ENCODE data around the gene NKAIN1. TPM values are rescaled to one million over a fixed set of nuclear protein-coding genes. Genes with fewer than 3 reads are reported as not detected.
"Not testable (repeated sequence)": the region's sequence is repeated elsewhere in the genome, so short reads cannot be mapped to it uniquely, and the experiment has no call there.

NKAIN1 gene
- total and polyA plus RNA-seq, 11 donors, result 0.14 to 0.31 (median 0.21) TPM; not detected in 8

GRCh38 chr1:31143455-31143854 is 96.2 kb downstream of the NKAIN1 start:
- intact Hi-C loops (cut with DNase I), result no loop called here
- Histone ChIP-seq H3K4me3 (no peak overlapping the region), H3K27ac (no peak overlapping the region), H3K36me3 (no peaks in the 10 kb centered on the region), H3K9me3 (no peaks in the 10 kb centered on the region), H3K4me1 (peaks cover 0 to 5% (median 0%) of the 10 kb centered on the region in 12 donors), H3K27me3 (no peaks in the 10 kb centered on the region)
- ATAC-seq (no peak), DNase-seq (no peak)
- TF ChIP-seq CTCF (IDR thresholded peaks at IDR 0.05) (no peak), POLR2A (IDR thresholded peaks at IDR 0.05) (no peak)
- 85 to 96% (median 91%) methylated on average over 4 of the region's 4 CpGs for WGBS, 4 donors

DNA sequence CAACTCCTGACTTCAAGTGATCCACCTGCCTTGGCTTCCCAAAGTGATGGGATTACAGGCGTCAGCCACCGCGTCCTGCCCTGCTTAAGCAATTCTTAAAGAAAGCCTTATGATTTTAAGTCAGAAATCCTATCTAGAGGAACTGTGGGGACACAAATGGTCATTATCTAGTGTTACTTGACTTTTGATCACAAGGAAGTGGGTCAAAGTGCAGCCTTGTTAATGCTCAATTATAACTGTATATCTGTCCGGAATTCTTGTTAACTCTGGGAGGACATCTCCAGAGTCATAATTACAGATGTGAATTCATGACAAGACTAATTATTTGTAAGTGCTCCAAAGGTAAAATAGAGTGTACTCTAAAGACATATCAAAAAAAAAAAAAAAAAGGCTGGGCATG is 97.3 kb downstream of the NKAIN1 start:
- ATAC-seq, result no peak
- no peaks in the 10 kb centered on the region for H3K27me3 ChIP-seq
- H3K27ac ChIP-seq, result no peak overlapping the region
- H3K4me3 ChIP-seq, result no peak overlapping the region
- intact Hi-C loops (cut with DNase I), result no loop called here
- 87 to 99% (median 96%) methylated on average over 4 of the region's 4 CpGs for WGBS, 4 donors
- no peak for DNase-seq
- H3K36me3 ChIP-seq, result no peaks in the 10 kb centered on the region
- H3K4me1 ChIP-seq, result peaks cover 0 to 5% (median 0%) of the 10 kb centered on the region in 12 donors
- TF ChIP-seq POLR2A (IDR thresholded peaks at IDR 0.05) (no peak), CTCF (IDR thresholded peaks at IDR 0.05) (no peak)
- no peaks in the 10 kb centered on the region for H3K9me3 ChIP-seq

DNA sequence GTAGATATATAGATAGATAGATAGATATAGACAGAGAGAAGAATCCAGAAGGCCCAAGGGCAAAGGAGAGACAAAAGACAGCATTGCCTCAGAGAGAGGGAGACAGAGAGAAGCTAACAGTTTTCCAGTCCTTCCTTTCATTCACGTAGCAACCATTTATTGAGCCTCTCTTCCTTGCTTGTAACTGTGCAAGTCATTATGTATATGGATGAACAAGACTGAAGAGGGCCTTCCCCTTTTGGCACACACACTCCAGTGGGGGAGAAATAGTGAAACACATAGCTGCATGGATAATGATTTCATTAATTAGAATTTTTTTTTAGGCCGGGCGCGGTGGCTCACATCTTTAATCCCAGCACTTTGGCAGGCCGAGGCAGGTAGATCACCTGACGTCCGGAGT is 99.4 kb downstream of the NKAIN1 start:
- WGBS, 4 donors, result 89 to 94% (median 90%) methylated on average over 7 of the region's 7 CpGs
- no peak overlapping the region for H3K4me3 ChIP-seq
- no peaks in the 10 kb centered on the region for H3K27me3 ChIP-seq
- H3K4me1 ChIP-seq, result no peaks in the 10 kb centered on the region
- TF ChIP-seq POLR2A (IDR thresholded peaks at IDR 0.05) (no peak), CTCF (IDR thresholded peaks at IDR 0.05) (no peak)
- intact Hi-C loops (cut with DNase I), result no loop called here
- no peak for DNase-seq
- no peaks in the 10 kb centered on the region for H3K36me3 ChIP-seq
- H3K27ac ChIP-seq, result no peak overlapping the region
- ATAC-seq, result no peak
- peaks cover 0 to 9% (median 0%) of the 10 kb centered on the region in 12 donors for H3K9me3 ChIP-seq

DNA sequence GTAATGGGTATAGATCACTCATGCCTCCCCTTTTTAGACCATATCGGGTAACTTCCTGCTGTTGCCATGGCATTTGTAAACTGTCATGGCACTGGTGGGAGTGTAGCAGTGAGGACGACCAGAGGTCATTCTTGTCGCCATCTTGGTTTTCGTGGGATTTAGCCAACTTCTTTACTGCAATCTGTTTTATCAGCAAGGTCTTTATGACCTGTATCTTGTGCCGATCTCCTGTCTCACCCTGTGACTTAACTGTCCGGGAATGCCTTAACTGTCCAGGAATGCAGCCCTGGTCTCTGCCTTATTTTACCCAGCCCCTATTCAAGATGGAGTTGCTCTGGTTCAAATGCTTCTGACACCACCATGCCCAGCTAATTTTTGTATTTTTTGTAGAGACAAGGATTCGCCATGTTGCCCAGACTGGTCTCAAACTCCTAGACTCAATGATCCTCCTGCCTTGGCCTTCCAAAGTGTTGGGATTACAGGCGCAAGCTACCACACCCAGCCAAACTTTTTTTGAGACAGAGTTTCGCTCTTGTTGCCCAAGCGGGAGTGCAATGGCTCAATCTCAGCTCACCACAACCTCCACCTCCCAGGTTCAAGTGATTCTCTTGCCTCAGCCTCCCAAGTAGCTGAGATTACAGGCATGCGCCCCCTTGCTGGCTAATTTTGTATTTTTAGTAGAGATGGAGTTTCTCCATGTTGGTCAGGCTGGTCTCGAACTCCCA is 100.7 kb downstream of the NKAIN1 start:
- H3K4me3 ChIP-seq; H3K27ac ChIP-seq; ATAC-seq; H3K9me3 ChIP-seq; H3K27me3 ChIP-seq; DNase-seq; intact Hi-C loops (cut with DNase I); H3K4me1 ChIP-seq; H3K36me3 ChIP-seq: not testable (repeated sequence)
- WGBS, 4 donors, result 91 to 92% (median 91%) methylated on average over 12 of the region's 12 CpGs

DNA sequence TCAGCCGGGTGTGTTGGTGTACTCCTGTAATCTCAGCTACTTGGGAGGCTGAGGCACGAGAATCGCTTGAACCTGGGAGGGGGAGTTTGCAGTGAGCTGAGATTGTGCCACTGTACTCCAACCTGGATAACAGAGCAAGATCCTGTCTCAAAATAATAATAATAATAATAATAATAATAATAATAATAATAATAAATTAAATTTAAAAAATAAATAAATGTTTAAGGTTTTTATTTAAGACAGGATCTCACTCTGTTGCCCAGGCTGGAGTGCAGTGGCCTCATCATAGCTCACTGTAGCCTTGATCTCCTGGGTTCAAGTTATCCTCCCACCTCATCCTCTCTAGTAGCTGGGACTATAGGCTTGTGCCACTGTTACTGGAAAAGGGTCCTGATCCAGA is 101.8 kb downstream of the NKAIN1 start:
- H3K36me3 ChIP-seq; H3K4me1 ChIP-seq; intact Hi-C loops (cut with DNase I); H3K27me3 ChIP-seq; DNase-seq; H3K4me3 ChIP-seq; H3K9me3 ChIP-seq; ATAC-seq; H3K27ac ChIP-seq: not testable (repeated sequence)
- WGBS, 4 donors, result 87 to 93% (median 89%) methylated on average over 3 of the region's 3 CpGs

All from heart left ventricle (tissue), 16 donors.